GM18526 (cell line): ENCODE measurements around the gene CDKL5.

Experiments
- POLR2A ChIP-seq: IDR thresholded peaks from 3 replicates; pipeline ENCODE4 v1.6.1; 2011; ENCODE audit not compliant: insufficient read length; ENCODE audit errors: extremely low read depth

The CDKL5 gene

GRCh38 chrX:18441780-18442367, 16.5 kb downstream of the CDKL5 start:
- TF ChIP-seq POLR2A: no peak

DNA sequence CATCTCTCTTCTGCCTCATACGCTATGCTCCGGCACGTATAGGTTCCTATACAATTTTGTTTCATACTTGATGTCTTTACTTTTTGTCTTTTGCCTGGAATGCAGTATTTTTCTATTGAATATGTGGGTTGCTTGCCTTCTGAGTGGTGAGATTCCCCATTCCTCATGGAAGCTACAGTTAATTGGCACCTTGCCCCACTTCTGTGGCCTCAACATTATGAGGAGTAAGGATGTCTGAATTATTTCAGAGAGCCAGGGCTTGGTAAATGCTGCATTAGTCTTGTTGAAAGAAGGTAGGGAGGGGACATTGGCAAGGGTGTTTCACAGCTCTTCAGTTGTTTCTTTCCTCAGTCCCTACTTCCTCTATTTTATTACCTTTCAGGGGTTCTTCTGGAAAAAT, 23.0 kb downstream of the CDKL5 start:
- no peak for TF ChIP-seq POLR2A

- no peak for TF ChIP-seq POLR2A
Measured at GRCh38 chrX:18449236-18449635, 23.8 kb downstream of the CDKL5 start.

DNA sequence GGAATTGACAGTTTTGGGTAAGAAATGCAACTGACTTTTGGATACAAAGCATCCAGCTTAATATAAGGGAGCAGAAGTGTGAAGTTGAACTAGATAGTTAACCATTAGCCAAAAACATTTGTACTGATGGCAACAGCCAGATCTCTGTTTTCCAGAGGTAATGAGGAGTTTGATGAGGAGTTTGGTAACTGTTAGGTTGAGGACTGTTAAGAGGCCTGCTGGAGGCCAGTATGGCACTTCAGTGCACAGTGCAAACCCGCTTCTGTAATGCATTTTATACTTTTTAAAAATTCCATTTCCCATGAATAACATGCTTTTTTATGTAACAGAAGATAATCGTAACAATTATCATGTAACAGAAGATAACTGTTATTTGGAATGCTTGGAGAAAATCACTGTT, 30.0 kb downstream of the CDKL5 start:
- TF ChIP-seq POLR2A: no peak

- TF ChIP-seq POLR2A: no peak
Measured at GRCh38 chrX:18457000-18457399, 31.6 kb downstream of the CDKL5 start.

DNA sequence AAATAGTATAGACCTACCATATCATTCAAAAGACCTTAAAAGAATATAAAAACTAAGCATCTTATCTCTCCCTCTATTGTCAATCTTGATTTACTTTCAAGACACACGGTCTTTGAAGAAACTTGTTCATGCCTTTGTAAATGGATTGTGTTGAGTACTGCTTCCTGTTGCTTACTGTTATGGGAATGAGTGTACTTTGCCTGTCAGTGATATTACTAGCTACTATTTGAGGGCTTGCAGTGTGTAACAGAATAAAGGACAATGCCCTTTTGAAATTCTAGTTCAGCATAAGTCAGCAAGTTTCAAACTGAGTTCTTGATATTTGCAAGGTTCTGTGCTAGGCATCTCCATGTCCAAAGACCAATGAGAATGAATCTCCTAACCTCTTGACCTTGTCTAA, 36.0 kb downstream of the CDKL5 start:
- no peak for TF ChIP-seq POLR2A

DNA sequence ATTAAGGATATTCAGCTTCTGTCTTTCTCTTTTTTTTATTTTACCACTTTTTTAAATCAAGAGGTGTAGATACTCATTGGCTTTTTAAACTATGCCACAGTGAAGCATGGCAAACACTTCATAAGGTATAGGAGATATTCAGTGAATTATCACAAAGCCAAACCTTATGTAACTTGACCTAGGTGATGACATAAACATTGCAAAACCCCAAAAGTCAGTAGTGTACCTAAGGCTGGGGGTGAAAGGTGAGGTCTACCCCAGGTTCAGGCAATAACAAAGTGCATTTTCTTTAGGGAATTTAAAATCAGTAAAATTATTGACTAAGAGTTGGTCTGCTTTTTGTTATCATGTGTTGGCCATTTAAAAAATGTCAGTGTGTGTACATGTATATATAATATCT, 39.1 kb downstream of the CDKL5 start:
- TF ChIP-seq POLR2A: no peak

DNA sequence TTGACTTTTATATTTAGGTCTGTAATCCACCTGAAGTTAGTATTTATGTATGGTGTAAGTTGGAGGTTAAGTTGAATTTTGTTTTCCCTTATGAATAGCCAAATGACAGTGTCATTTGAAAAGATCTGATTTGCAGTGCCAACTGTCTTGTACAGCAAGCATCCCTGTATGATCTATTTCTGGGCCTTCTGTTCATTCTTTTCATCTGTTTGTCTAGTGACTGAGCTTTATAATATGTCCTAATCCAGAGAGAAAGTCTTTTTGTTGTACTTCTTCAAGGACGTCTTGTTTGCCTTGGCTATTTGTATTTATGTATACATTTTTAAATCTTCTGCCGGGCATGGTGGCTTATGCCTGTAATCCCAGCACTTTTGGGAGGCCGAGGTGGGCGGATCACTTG, 39.6 kb downstream of the CDKL5 start:
- TF ChIP-seq POLR2A: no peak

GRCh38 chrX:18468599-18468998, 43.2 kb downstream of the CDKL5 start:
- TF ChIP-seq POLR2A: no peak

- no peak for TF ChIP-seq POLR2A
Measured at GRCh38 chrX:18471296-18471695, 45.9 kb downstream of the CDKL5 start.

- no peak for TF ChIP-seq POLR2A
Measured at GRCh38 chrX:18490806-18491555, 65.6 kb downstream of the CDKL5 start.

GRCh38 chrX:18491587-18492340, 66.4 kb downstream of the CDKL5 start:
- no peak for TF ChIP-seq POLR2A

DNA sequence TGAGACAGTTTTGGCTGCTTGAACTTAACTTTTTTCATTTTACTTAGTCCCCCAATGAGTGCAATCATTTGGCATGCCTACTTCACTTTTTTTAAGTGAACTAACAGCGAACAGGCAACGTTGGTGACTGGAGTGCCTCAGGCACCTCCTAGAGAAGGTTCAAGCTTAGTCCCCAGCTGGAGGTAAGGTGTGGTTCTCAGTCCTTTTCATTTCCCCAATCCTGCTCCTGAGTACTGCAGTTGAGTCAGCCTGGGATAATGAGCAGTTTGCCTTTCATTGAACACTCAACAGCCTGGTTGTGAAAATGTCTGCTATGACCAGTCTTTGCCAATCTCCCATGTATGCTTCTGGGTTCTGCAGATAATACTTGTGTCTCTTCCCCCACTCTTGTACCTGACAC, 109.5 kb downstream of the CDKL5 start:
- no peak for TF ChIP-seq POLR2A

GRCh38 chrX:18537068-18537467, 111.7 kb downstream of the CDKL5 start:
- TF ChIP-seq POLR2A: no peak

DNA sequence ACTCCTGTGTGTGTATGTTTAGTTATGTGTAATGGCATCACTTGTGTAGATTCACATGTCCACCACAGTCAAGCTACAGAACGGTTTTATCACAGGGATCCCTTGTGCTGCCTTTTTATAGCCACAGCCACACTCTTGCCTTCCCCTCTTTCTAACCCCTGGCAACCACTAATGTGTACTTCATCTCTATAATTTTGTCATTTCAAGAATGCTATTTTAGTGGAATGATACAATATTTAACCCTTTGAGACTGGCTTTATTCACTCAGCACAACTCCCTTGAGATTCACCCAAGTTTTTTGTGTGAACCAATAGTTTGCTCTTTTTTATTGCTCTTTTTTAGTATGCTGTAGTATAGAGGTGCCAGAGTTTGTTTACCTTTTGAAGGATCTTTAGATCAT, 112.1 kb downstream of the CDKL5 start:
- no peak for TF ChIP-seq POLR2A

GRCh38 chrX:18542131-18542530, 116.7 kb downstream of the CDKL5 start:
- no peak for TF ChIP-seq POLR2A
